M059J (cell line): ENCODE results near the gene TRRAP. TPM values are rescaled to one million over a fixed set of nuclear protein-coding genes. Genes with fewer than 3 reads are reported as not detected.
"Not testable (repeated sequence)": the region's sequence is repeated elsewhere in the genome, so short reads cannot be mapped to it uniquely, and the experiment has no call there.

Experiments used
- DNase-seq: peaks from one replicate; pipeline ENCODE4 v3.0.0-alpha.2; 2012; ENCODE audit warnings: low read depth
- total RNA-seq: library from RNA; depleted of rRNA; stranded (reverse); fragments of >200 nt; shearing (Covaris generic); gene quantifications from 2 replicates; pipeline ENCODE4 v1.2.3, GENCODE V29; 2014

Gene TRRAP
- total RNA-seq, 1 experiment from 2014 or later: 25.4 TPM

DNA sequence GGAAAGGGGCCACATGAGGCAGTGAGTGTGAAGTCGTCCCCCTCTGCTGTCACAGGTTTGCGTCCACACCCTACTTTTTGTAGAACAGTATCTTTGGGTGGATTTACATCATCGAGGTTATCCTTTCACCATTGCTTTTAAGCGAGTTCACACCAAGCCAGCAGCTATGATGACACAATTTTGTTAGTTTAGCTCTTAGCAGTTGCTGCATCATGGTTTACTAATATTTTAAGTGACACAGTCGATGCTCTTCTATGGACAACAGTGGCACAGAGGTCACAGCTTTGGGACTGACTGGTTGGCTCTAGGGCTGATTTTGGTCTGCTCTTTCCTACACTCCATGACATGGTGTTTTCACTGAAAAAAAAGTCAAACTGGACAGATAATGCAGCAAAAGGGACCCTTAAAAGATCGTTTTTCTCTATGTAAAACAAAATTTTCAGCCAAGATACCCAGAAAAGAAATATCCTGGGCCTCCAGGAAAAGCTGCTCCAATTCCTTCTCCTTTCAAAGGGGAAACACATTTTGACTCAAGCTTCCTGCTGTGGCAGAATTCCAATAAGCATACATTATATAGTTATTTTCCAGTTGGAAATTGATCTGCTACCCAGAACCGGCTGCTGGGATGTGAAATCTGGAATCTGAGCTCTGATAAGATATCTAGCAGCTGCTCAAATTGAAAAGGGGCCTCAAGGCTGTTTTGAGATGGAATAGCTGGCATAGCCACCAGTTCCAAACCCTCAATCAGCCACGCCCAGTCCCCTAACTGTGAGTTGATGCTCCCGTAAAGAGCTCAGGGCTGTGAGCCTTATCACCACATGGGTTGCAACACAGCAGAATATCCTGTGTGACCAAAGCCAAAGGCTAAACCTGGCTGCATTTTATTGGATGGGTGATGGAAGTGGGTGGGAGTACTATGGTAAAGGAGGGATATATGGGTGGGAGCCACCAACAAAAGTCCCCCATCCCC, 151.4 kb downstream of the TRRAP start:
- DNase-seq: no peak

- DNase-seq: no peak
Measured at GRCh38 chr7:99030457-99030856, 152.1 kb downstream of the TRRAP start.

DNA sequence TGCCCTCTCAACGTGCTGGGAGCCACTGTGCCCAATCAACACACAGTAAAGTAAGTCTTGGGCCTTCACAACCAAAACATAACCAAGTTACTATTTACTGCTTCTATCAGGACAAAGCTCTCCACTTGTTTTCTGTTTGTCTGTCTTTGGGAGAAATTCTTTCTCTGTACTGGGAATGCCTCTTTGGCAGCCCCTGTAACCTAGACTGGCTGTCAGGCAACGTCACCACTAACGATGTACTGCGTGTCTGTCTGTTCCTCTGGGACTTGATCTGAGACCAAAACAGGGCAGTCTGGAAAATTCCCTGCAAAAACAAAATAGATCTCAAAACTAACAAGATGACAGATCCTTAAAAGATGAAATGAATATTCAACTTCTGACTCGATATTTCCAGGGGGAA, 152.6 kb downstream of the TRRAP start:
- no peak for DNase-seq

DNA sequence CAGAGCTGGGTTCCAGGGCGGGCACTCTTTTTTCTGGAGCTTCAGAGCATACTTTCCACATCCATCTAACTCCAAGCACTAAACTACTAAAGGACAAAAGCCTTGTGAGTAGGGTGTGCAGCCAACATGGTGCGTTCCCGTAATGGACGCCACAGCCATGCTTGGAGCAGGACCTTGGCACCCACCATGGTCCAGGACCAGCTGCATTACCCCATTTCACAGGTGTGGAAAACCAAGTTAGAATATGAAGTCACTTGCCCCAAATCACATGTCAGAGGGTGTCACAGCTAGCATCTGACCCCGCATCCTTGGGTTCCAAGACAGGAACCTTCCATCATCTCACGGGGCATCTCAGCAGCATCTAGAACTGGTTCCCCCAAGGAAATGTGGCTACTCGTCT, 153.2 kb downstream of the TRRAP start:
- no peak for DNase-seq

DNA sequence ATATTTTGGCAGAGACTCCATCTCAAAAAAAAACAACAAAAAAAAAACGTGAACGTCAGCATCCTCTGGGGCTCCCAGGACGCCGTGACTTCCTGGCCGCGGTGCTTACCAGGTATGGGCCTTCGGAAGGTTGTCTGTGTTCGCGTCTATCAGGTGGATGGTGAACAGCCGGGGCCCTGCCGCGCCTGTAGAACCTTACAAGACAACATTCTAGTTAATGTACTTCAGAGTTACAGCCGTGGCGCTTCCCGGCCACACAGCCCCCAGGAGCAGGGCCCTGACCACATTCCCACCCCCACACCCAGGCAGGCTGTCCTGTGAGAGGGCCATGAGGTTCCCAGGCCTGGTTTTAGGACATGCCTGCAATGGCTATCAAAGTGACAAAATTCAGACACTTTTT, 154.6 kb downstream of the TRRAP start:
- DNase-seq: no peak

- DNase-seq: no peak
Measured at GRCh38 chr7:99033765-99034164, 155.4 kb downstream of the TRRAP start.

GRCh38 chr7:99034932-99035722, 156.8 kb downstream of the TRRAP start:
- no peak for DNase-seq

GRCh38 chr7:99035723-99036545, 157.6 kb downstream of the TRRAP start:
- DNase-seq: no peak

DNA sequence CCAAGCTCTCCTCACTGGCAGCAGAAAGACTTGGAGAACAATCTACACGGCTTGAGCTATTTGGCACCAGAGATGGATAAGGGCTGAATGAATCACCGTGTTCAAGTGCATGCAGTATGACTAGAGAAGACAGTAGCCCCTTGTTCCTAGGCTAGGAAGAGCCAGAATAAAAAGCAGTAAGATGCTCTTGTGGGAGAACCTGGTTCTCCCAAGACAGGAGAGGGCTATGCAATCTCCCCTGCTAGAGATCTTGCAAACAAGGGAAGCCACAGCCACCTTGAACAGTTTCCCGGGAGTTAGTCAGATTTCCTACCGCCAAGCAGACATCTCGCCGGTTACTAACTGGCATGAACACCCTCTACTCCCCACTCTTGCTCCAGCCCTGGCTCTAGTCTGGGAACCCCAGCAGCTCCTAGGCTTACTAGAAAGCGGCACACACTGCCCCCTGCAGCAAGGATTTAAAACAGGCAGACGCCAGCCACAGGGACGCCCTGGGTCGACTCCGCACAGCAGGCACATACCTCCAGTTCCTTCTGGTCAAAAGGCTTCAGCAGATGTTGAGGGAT, 158.3 kb downstream of the TRRAP start:
- peak; percentile 27 for DNase-seq

- peak; percentile 24 for DNase-seq
Measured at GRCh38 chr7:99037327-99037940, 159.1 kb downstream of the TRRAP start.

- DNase-seq: no peak
Measured at GRCh38 chr7:99038086-99038855, 159.9 kb downstream of the TRRAP start.

DNA sequence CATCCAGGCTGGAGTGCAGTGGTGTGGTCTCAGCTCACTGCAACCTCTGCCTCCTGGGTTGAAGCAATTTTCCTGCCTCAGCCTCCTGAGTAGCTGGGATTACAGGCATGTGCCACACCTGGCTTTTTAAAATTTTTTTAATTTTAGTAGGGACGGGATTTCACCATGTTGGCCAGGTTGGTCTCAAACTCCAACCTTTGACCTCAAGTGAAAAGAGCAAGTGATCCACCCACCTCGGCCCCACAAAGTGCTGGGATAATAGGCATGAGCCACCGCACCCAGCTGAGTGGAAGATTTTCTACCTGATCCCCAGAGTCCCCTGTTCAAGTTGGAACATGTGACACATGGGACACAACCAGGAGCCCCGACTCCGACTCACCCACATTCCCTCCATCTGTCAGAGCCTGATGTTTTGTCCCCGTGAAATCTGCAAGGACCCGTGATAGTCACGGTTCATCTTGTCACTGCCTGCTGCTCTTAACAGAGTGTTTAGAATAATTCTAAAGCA, 161.1 kb downstream of the TRRAP start:
- DNase-seq: no peak

GRCh38 chr7:99040104-99040958, 162.0 kb downstream of the TRRAP start:
- peak; percentile 85 for DNase-seq

- no peak for DNase-seq
Measured at GRCh38 chr7:99041526-99041925, 163.2 kb downstream of the TRRAP start.

GRCh38 chr7:99042957-99043356, 164.6 kb downstream of the TRRAP start:
- no peak for DNase-seq

GRCh38 chr7:99044858-99045257, 166.5 kb downstream of the TRRAP start:
- DNase-seq: not testable (repeated sequence)

- DNase-seq: not testable (repeated sequence)
Measured at GRCh38 chr7:99046262-99046661, 167.9 kb downstream of the TRRAP start.

DNA sequence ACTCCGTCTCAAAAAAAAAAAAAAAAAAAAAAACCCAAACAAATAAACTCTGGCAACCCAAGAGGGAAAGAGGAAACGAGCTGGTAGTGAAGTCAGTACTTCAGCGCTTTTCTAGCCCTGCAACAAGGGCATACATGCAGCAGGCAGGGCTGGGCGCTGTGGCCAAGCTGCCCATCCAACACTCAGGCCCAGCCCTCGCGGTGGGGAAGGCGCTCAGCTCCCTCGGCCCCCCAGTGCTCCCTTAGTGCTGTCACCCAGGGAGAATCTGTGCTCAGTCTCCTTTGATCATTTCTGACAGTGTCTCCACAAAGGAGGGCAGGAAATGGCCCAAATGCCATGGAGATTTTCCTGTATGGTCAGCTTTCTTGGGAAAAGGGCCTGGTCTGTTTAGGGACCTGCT, 168.4 kb downstream of the TRRAP start:
- DNase-seq: no peak

DNA sequence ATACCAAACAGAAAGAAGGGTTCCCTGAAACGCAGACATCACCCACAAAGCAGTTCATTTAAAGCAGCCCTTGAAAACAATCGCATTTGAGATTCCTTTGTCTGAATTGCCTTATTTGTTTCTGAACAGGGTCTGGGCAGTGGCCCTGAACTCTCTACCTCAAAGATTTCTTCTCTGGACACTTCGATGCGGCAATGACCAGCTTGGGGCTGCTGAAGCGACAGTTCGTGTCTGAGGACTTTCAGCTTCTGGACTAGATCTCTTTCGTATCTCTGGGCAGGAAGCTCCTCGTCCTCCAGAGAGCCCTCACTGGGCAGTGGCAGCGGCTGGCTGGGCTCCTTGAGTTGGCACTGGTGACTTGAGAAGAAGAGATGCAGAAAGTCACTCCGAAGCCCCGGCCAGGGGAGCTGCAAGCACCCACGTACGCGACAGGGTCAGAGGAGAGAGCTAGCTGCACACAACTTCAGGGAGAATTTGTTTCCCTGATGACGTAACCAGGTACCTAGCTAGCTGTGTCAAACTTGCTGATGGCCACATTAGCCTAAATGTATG, 169.3 kb downstream of the TRRAP start:
- DNase-seq: no peak
